ENCODE data around the gene C16orf54.
"Not testable (repeated sequence)": the region's sequence is repeated elsewhere in the genome, so short reads cannot be mapped to it uniquely, and the experiment has no call there.

C16orf54 gene

DNA sequence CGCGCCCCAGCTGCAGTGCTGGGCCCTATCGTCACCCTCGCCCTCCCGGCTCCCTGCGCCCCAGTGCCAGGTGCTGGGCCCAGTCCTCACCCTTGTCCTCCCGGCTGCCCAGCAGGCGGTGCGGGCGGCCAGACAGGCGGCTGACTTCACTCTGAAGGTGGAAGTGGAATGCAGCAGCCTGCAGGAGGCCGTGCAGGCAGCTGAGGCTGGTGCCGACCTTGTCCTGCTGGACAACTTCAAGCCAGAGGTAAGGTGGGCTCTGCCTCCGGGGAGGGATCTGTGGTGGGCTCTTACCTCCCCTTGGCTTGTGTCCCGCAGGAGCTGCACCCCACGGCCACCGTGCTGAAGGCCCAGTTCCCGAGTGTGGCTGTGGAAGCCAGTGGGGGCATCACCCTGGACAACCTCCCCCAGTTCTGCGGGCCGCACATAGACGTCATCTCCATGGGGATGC lies 48.9 kb downstream of the C16orf54 start (continued):
- no peak for TF ChIP-seq ZNF629 (tag by site-specific recombination; IDR thresholded peaks at IDR 0.05)
- TF ChIP-seq ZNF610 (tag by site-specific recombination; IDR thresholded peaks at IDR 0.05; ENCODE audit: borderline replicate concordance) = no peak
- TF ChIP-seq ZIC2 (tag by site-specific recombination; IDR thresholded peaks at IDR 0.05) = no peak
- TF ChIP-seq ZSCAN4 (tag by site-specific recombination; IDR thresholded peaks at IDR 0.05) = no peak
- TF ChIP-seq ZNF121 (tag by site-specific recombination; IDR thresholded peaks at IDR 0.05) = no peak
- TF ChIP-seq, protein P1, sequence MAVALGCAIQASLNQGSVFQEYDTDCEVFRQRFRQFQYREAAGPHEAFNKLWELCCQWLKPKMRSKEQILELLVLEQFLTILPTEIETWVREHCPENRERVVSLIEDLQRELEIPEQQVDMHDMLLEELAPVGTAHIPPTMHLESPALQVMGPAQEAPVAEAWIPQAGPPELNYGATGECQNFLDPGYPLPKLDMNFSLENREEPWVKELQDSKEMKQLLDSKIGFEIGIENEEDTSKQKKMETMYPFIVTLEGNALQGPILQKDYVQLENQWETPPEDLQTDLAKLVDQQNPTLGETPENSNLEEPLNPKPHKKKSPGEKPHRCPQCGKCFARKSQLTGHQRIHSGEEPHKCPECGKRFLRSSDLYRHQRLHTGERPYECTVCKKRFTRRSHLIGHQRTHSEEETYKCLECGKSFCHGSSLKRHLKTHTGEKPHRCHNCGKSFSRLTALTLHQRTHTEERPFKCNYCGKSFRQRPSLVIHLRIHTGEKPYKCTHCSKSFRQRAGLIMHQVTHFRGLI (tag by site-specific recombination; IDR thresholded peaks at IDR 0.05) = no peak
- no peak for TF ChIP-seq BCL11A (tag by site-specific recombination; IDR thresholded peaks at IDR 0.05; ENCODE audit: low read depth)
- no peak for TF ChIP-seq EGR2 (tag by site-specific recombination; IDR thresholded peaks at IDR 0.05; ENCODE audit: low read depth)
- TF ChIP-seq ZBTB1 (tag by site-specific recombination; IDR thresholded peaks at IDR 0.05) = no peak
- no peak for TF ChIP-seq ZNF169 (tag by site-specific recombination; IDR thresholded peaks at IDR 0.05)

DNA sequence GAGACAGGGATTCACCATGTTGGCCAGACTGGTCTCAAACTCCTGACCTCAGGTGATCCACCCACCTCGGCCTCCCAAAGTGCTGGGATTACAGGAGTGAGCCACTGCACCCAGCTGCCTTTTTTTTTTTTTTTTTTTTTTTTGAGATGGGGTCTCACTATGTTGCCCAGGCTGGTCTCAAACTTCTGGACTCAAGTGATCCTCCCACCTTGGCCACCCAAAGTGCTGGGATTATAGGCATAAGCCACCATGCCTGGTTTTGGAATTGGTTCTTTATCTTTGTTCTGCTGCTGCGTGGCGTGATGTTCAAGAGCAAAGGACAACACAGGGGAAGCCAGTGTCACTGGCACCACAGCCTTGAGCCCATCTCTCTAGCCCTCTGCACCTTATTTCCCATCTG lies 50.1 kb downstream of the C16orf54 start:
- H3K9me3 ChIP-seq (ENCODE audit: control insufficient read depth, insufficient read depth, low read depth, low read length); H3K36me3 ChIP-seq (ENCODE audit: control insufficient read depth in 2 of 2, insufficient read depth in 1 of 2, low read length in 2 of 2); POLR2A ChIA-PET; H3K4me3 ChIP-seq (ENCODE audit: low read depth, low read length); H3K4me1 ChIP-seq (ENCODE audit: control insufficient read depth, insufficient read depth, low read length); H3K27ac ChIP-seq (ENCODE audit: extremely low read depth, low read depth, low read length): not testable (repeated sequence)
- peak; percentile 60; the same call in 1 of the 2 replicates for TF ChIP-seq ZNF121 (tag by site-specific recombination; IDR thresholded peaks at IDR 0.05)
- CTCF ChIA-PET = interaction anchor here (0.6 to 0.7 kb wide), 2 partner anchors 30 to 792 kb away, joined by 3 to 5 read pairs; no protein-coding TSS in a partner anchor

- ChIA-PET CTCF (interaction anchor here (0.6 to 0.7 kb wide), 2 partner anchors 154 to 677 kb away, joined by 3 read pairs; no protein-coding TSS in a partner anchor), POLR2A (interaction anchor here (0.6 to 0.7 kb wide), 2 partner anchors 26 to 1003 kb away, joined by 3 to 4 read pairs; no protein-coding TSS in a partner anchor)
- H3K4me3 ChIP-seq (ENCODE audit: low read depth, low read length) = no peak overlapping the region
- H3K9me3 ChIP-seq (ENCODE audit: control insufficient read depth, insufficient read depth, low read depth, low read length) = no peaks in the 10 kb centered on the region
- TF ChIP-seq ZNF837 (tag by site-specific recombination; IDR thresholded peaks at IDR 0.05) (no peak), ZNF132 (tag by site-specific recombination; IDR thresholded peaks at IDR 0.05; ENCODE audit: borderline replicate concordance) (no peak), ZNF292 (tag by site-specific recombination; IDR thresholded peaks at IDR 0.05; ENCODE audit: borderline replicate concordance, low read depth) (no peak), ZNF518A (tag by site-specific recombination; conservative IDR thresholded peaks at IDR 0.05; ENCODE audit: low read depth) (no peak), ZSCAN23 (tag by site-specific recombination; IDR thresholded peaks at IDR 0.05) (no peak), ZNF596 (tag by site-specific recombination; IDR thresholded peaks at IDR 0.05) (no peak), ZFP69B (tag by site-specific recombination; IDR thresholded peaks at IDR 0.05) (no peak), BCL11B (tag by site-specific recombination; IDR thresholded peaks at IDR 0.05; ENCODE audit: low read depth) (no peak), ZFP3 (tag by site-specific recombination; IDR thresholded peaks at IDR 0.05; ENCODE audit: low read depth) (no peak), ZNF114 (tag by site-specific recombination; IDR thresholded peaks at IDR 0.05) (no peak)
- TF ChIP-seq, protein P2, sequence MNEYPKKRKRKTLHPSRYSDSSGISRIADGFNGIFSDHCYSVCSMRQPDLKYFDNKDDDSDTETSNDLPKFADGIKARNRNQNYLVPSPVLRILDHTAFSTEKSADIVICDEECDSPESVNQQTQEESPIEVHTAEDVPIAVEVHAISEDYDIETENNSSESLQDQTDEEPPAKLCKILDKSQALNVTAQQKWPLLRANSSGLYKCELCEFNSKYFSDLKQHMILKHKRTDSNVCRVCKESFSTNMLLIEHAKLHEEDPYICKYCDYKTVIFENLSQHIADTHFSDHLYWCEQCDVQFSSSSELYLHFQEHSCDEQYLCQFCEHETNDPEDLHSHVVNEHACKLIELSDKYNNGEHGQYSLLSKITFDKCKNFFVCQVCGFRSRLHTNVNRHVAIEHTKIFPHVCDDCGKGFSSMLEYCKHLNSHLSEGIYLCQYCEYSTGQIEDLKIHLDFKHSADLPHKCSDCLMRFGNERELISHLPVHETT (tag by site-specific recombination; IDR thresholded peaks at IDR 0.05) = no peak
- no peak overlapping the region for H3K27ac ChIP-seq (ENCODE audit: extremely low read depth, low read depth, low read length)
- no peaks in the 10 kb centered on the region for H3K4me1 ChIP-seq (ENCODE audit: control insufficient read depth, insufficient read depth, low read length)
- H3K36me3 ChIP-seq (ENCODE audit: control insufficient read depth in 2 of 2, insufficient read depth in 1 of 2, low read length in 2 of 2) = peaks cover 0 to 8% of the 10 kb centered on the region in 2 experiments; a peak in 1 of 3 replicates
Observed at GRCh38 chr16:29694384-29695195, 51.2 kb downstream of the C16orf54 start.

Data from HEK293 (cell line).